ENCODE measurements around the gene PLEKHA8. TPM values are rescaled to one million over a fixed set of nuclear protein-coding genes. Genes with fewer than 3 reads are reported as not detected.

PLEKHA8 gene
- total and polyA plus RNA-seq, 8 donors: 9.8 to 19.2 (median 17.5) TPM

GRCh38 chr7:30102281-30102680, 74.1 kb downstream of the PLEKHA8 start:
- no peak for DNase-seq
- H3K36me3 ChIP-seq: no peaks in the 10 kb centered on the region
- no peaks in the 10 kb centered on the region for H3K27me3 ChIP-seq
- H3K9me3 ChIP-seq: peaks cover 0 to 4% of the 10 kb centered on the region in 2 donors
- ATAC-seq: no peak
- no peak overlapping the region for H3K4me3 ChIP-seq
- intact Hi-C loops (cut with DNase I): no loop called here
- H3K27ac ChIP-seq: no peak overlapping the region
- no peak for TF ChIP-seq CTCF (IDR thresholded peaks at IDR 0.05)
- no peaks in the 10 kb centered on the region for H3K4me1 ChIP-seq

GRCh38 chr7:30104157-30104556, 75.9 kb downstream of the PLEKHA8 start:
- H3K27ac ChIP-seq: no peak overlapping the region
- intact Hi-C loops (cut with DNase I): no loop called here
- ATAC-seq: no peak

GRCh38 chr7:30112103-30112713, 84.0 kb downstream of the PLEKHA8 start:
- no peaks in the 10 kb centered on the region for H3K36me3 ChIP-seq
- peaks cover 4 to 13% of the 10 kb centered on the region in 2 donors for H3K9me3 ChIP-seq
- no peak overlapping the region for H3K27ac ChIP-seq
- no peaks in the 10 kb centered on the region for H3K27me3 ChIP-seq
- intact Hi-C loops (cut with DNase I): no loop called here
- no peak for ATAC-seq
- no peaks in the 10 kb centered on the region for H3K4me1 ChIP-seq
- no peak for DNase-seq
- H3K4me3 ChIP-seq: no peak overlapping the region
- TF ChIP-seq CTCF (IDR thresholded peaks at IDR 0.05): no peak

More at GRCh38 chr7:30104157-30104556, 75.9 kb downstream of the PLEKHA8 start:
- Histone ChIP-seq H3K36me3 (no peaks in the 10 kb centered on the region), H3K4me3 (no peak overlapping the region), H3K4me1 (no peaks in the 10 kb centered on the region), H3K27me3 (no peaks in the 10 kb centered on the region), H3K9me3 (no peaks in the 10 kb centered on the region)
- no peak for DNase-seq
- no peak for TF ChIP-seq CTCF (IDR thresholded peaks at IDR 0.05)

- Histone ChIP-seq H3K4me1 (no peaks in the 10 kb centered on the region), H3K27me3 (no peaks in the 10 kb centered on the region), H3K27ac (no peak overlapping the region), H3K4me3 (no peak overlapping the region), H3K9me3 (peaks cover 4 to 13% of the 10 kb centered on the region in 2 donors), H3K36me3 (no peaks in the 10 kb centered on the region)
- DNase-seq: no peak
- intact Hi-C loops (cut with DNase I): no loop called here
- no peak for ATAC-seq
- no peak for TF ChIP-seq CTCF (IDR thresholded peaks at IDR 0.05)
Measured at GRCh38 chr7:30113144-30113543, 84.9 kb downstream of the PLEKHA8 start.

GRCh38 chr7:30114536-30115238, 86.5 kb downstream of the PLEKHA8 start:
- Histone ChIP-seq H3K27ac (no peak overlapping the region), H3K9me3 (peaks cover 4 to 13% of the 10 kb centered on the region in 2 donors), H3K4me1 (no peaks in the 10 kb centered on the region), H3K27me3 (no peaks in the 10 kb centered on the region), H3K4me3 (no peak overlapping the region), H3K36me3 (no peaks in the 10 kb centered on the region)
- ATAC-seq (no peak), DNase-seq (no peak)
- no peak for TF ChIP-seq CTCF (IDR thresholded peaks at IDR 0.05)
- intact Hi-C loops (cut with DNase I): no loop called here

All from left lung (tissue), 10 donors.